Kidney tubule cell (primary cell): ENCODE data around the gene POLR2L.

Experiments
- DNase-seq: peaks from one replicate; pipeline ENCODE4 v3.0.0-alpha.2; 2018; ENCODE audit warnings: low spot score

Gene POLR2L

GRCh38 chr11:810040-810567 lies 32.2 kb downstream of the POLR2L start:
- no peak for DNase-seq

GRCh38 chr11:809287-810039 lies 32.9 kb downstream of the POLR2L start, which contains the start of gene RPLP2:
RPLP2 (plus strand) TSS chr11:809967; CDS start chr11:810235, 268 bp downstream.
- DNase-seq, result peak; percentile 96

GRCh38 chr11:808427-809286 lies 33.7 kb downstream of the POLR2L start:
- no peak for DNase-seq

GRCh38 chr11:804599-804964 lies 37.7 kb downstream of the POLR2L start:
- no peak for DNase-seq

- no peak for DNase-seq
These were observed 38.3 kb downstream of the POLR2L start for GRCh38 chr11:803770-804598.

- no peak for DNase-seq
These were observed 38.9 kb downstream of the POLR2L start for GRCh38 chr11:803467-803742.

- DNase-seq, result no peak
These were observed 39.4 kb downstream of the POLR2L start for GRCh38 chr11:802693-803466.

- DNase-seq, result no peak
These were observed 40.2 kb downstream of the POLR2L start for GRCh38 chr11:802018-802617.

GRCh38 chr11:801097-801780 lies 41.1 kb downstream of the POLR2L start:
- DNase-seq, result no peak

GRCh38 chr11:800473-800872 lies 41.9 kb downstream of the POLR2L start:
- DNase-seq, result no peak

GRCh38 chr11:799641-800316 lies 42.5 kb downstream of the POLR2L start:
- DNase-seq, result no peak

GRCh38 chr11:798093-798713 lies 44.1 kb downstream of the POLR2L start, which contains the start of gene SLC25A22:
SLC25A22 (minus strand) TSS chr11:798281; CDS start chr11:795006, 3,275 bp downstream.
- DNase-seq, result peak; percentile 84

GRCh38 chr11:797296-798092 lies 44.8 kb downstream of the POLR2L start:
- peak; percentile 77 for DNase-seq

- no peak for DNase-seq
These were observed 45.6 kb downstream of the POLR2L start for GRCh38 chr11:796565-797295.

GRCh38 chr11:795634-796564 lies 46.4 kb downstream of the POLR2L start:
- DNase-seq, result peak; percentile 96

GRCh38 chr11:794766-795633 lies 47.3 kb downstream of the POLR2L start:
- DNase-seq, result peak; percentile 61
